ENCODE results near the gene PPP2R2B. TPM values are rescaled to one million over a fixed set of nuclear protein-coding genes. Genes with fewer than 3 reads are reported as not detected.

The PPP2R2B gene
- total RNA-seq, 1 donor from 2014 or later, result 0.35 TPM

DNA sequence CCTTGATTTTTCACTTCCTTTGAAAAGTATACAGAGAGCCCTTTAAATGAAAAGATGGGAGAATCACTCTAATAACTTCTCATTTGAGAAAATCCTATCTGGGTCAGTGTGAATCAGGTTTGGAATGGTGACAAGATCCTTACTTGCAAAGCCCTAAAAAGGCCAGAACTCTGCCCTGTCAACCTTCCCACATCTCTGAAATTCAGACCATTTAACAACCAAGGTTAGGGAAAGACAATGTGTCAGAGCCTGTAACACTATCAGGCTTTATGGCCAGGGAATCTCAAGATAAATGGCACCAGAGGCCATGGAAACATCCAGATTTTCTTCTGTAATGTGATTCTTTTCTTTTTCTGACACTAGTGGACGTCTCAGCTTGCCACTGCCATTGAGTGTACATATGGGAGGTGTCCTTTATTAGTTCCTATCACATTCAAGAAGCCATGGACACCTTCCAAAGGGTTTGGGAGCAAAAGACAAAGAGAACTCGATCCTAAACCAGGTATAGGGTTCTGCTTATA is 196.9 kb downstream of the PPP2R2B start:
- no peak for DNase-seq (ENCODE audit: low spot score)
- H3K27me3 Mint-ChIP-seq (ENCODE audit: low read depth), result peaks cover 11% of the 10 kb centered on the region
- TF ChIP-seq, protein P1, sequence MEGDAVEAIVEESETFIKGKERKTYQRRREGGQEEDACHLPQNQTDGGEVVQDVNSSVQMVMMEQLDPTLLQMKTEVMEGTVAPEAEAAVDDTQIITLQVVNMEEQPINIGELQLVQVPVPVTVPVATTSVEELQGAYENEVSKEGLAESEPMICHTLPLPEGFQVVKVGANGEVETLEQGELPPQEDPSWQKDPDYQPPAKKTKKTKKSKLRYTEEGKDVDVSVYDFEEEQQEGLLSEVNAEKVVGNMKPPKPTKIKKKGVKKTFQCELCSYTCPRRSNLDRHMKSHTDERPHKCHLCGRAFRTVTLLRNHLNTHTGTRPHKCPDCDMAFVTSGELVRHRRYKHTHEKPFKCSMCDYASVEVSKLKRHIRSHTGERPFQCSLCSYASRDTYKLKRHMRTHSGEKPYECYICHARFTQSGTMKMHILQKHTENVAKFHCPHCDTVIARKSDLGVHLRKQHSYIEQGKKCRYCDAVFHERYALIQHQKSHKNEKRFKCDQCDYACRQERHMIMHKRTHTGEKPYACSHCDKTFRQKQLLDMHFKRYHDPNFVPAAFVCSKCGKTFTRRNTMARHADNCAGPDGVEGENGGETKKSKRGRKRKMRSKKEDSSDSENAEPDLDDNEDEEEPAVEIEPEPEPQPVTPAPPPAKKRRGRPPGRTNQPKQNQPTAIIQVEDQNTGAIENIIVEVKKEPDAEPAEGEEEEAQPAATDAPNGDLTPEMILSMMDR (IDR thresholded peaks at IDR 0.05), result no peak
- no peaks in the 10 kb centered on the region for H3K9me3 Mint-ChIP-seq (ENCODE audit: low read depth)
- no peak overlapping the region for H3K27ac Mint-ChIP-seq (ENCODE audit: unreplicated experiment)
- H3K4me3 Mint-ChIP-seq (ENCODE audit: unreplicated experiment), result no peak overlapping the region
- no peaks in the 10 kb centered on the region for H3K4me1 Mint-ChIP-seq (ENCODE audit: low read depth)
- H3K36me3 Mint-ChIP-seq (ENCODE audit: low read depth), result no peaks in the 10 kb centered on the region

DNA sequence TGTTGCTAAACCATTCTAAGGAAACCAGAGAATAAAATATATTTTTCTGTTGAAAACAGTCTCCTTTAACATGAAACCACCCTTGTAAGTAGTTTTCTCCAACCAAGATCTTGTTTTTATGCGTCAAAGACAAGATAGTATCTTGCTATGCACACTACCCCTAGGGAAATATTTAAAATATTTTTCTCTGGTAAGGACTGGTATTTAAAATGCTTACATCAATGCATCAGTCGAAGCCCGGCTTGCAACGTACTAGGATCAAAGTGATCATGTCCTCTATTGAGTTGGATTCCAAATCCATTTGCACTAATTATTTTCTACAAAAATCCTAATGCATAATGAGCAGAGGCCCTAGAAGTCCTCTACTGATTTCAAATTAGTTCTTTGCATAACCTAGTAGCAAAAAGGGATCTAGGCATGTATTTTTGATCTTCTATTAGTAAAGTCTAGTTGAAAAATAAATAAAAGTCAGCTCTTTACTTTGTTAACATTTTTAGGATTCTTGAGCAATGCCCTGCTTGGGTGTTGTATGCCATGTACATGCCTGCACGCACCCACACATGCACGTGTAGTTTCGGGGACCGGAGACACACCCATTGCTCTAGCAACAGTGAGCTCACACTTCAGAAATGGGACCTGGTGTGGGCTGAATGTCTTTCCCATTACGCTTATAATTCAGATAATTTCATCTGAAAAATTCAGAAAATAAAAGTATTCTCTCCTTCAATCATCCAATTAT is 197.5 kb downstream of the PPP2R2B start:
- TF ChIP-seq, protein P1 (IDR thresholded peaks at IDR 0.05), result no peak
- Mint-ChIP-seq H3K27me3 (ENCODE audit: low read depth) (peaks cover 12% of the 10 kb centered on the region), H3K27ac (ENCODE audit: unreplicated experiment) (no peak overlapping the region), H3K36me3 (ENCODE audit: low read depth) (no peaks in the 10 kb centered on the region), H3K4me3 (ENCODE audit: unreplicated experiment) (no peak overlapping the region), H3K9me3 (ENCODE audit: low read depth) (no peaks in the 10 kb centered on the region), H3K4me1 (ENCODE audit: low read depth) (no peaks in the 10 kb centered on the region)
- no peak for DNase-seq (ENCODE audit: low spot score)

DNA sequence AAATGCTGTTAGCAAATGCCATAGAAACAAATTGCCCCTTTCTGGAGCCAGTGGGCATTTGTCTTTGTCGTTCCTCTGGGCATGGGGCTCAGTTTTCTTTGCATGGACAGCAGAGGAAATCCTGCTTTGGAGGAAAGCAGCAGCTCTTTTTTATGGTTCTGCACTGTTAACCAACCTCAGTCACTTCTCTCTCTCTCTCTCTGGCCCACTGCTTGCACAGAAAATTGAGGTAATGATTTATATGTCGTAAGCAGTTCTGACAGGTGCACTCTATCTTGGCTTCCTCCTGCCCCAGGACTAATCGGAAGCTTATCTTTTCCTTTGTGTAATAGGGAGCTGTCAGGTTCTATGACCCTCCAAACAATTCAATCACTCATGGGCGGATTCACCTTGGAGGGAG is 202.9 kb downstream of the PPP2R2B start:
- no peaks in the 10 kb centered on the region for H3K4me1 Mint-ChIP-seq (ENCODE audit: low read depth)
- H3K27ac Mint-ChIP-seq (ENCODE audit: unreplicated experiment), result no peak overlapping the region
- no peaks in the 10 kb centered on the region for H3K9me3 Mint-ChIP-seq (ENCODE audit: low read depth)

DNA sequence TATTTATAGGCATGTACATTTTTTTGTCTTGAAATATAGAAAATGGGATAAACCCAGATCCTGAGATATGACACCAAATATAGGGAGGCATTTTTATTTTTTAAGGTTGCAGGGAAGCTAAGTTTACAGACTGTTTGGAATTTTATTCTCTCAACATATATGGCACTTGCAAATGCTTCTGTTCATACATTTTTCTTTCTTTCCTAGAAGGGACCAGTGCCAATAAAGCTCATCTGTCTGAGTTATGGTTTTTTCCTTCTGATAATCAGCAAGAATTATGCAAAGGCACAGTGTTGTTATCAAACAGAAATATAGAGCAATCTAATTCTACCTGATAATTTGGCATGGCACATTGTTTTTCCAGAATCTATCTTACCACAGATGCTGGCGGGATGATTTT is 205.7 kb downstream of the PPP2R2B start:
- peaks cover 13% of the 10 kb centered on the region for H3K27me3 Mint-ChIP-seq (ENCODE audit: low read depth)
- H3K36me3 Mint-ChIP-seq (ENCODE audit: low read depth), result no peaks in the 10 kb centered on the region
- no peak overlapping the region for H3K4me3 Mint-ChIP-seq (ENCODE audit: unreplicated experiment)

More for the DNA sequence above, 202.9 kb downstream of the PPP2R2B start:
- DNase-seq (ENCODE audit: low spot score), result no peak
- H3K4me3 Mint-ChIP-seq (ENCODE audit: unreplicated experiment), result no peak overlapping the region
- no peaks in the 10 kb centered on the region for H3K36me3 Mint-ChIP-seq (ENCODE audit: low read depth)
- TF ChIP-seq, protein P1 (IDR thresholded peaks at IDR 0.05), result no peak
- peaks cover 13% of the 10 kb centered on the region for H3K27me3 Mint-ChIP-seq (ENCODE audit: low read depth)

DNA sequence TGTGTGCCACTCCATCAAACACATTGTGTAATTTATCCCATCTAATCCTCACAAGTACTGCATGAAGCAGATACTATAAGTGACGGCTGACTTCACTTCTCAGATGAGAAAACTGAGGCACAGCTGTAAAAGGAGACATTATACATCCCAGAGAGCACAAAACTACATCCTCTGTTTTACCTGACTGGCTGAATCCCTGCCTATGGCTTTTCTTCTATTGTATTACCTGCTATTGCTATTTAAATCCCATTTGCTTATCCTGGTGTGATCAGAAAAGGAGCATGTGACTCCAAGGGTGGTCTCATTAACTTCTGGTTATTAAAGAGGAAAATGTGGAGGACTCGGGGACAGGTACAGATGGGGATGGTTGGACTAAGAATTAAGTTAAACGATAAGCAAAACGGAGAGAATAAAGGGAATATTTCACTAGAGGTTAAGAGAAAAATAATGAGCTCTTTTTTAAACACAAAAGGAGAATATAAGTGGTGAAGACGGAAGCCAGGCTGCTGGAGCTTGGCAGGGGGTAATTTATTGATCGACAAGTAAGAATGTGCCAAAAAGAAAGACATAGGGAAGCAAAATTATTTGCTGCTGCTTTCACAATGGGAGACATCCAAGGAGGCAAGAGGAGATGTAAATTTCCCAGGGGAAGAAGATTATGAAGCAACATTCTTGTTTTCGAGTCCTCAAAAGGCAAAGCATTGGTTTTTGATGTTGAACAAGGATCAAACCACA is 206.8 kb downstream of the PPP2R2B start:
- H3K4me3 Mint-ChIP-seq (ENCODE audit: unreplicated experiment), result no peak overlapping the region
- H3K36me3 Mint-ChIP-seq (ENCODE audit: low read depth), result no peaks in the 10 kb centered on the region
- TF ChIP-seq, protein P1 (IDR thresholded peaks at IDR 0.05), result no peak
- no peak overlapping the region for H3K27ac Mint-ChIP-seq (ENCODE audit: unreplicated experiment)
- no peaks in the 10 kb centered on the region for H3K4me1 Mint-ChIP-seq (ENCODE audit: low read depth)
- no peaks in the 10 kb centered on the region for H3K9me3 Mint-ChIP-seq (ENCODE audit: low read depth)
- no peak for DNase-seq (ENCODE audit: low spot score)
- H3K27me3 Mint-ChIP-seq (ENCODE audit: low read depth), result peaks cover 13% of the 10 kb centered on the region

More for the DNA sequence above, 205.7 kb downstream of the PPP2R2B start:
- H3K27ac Mint-ChIP-seq (ENCODE audit: unreplicated experiment), result no peak overlapping the region
- DNase-seq (ENCODE audit: low spot score), result no peak
- no peaks in the 10 kb centered on the region for H3K9me3 Mint-ChIP-seq (ENCODE audit: low read depth)
- TF ChIP-seq, protein P1 (IDR thresholded peaks at IDR 0.05), result no peak
- no peaks in the 10 kb centered on the region for H3K4me1 Mint-ChIP-seq (ENCODE audit: low read depth)
